ENCODE data around the gene UPK3BL1. TPM values are rescaled to one million over a fixed set of nuclear protein-coding genes. Genes with fewer than 3 reads are reported as not detected.
"Not testable (repeated sequence)": the region's sequence is repeated elsewhere in the genome, so short reads cannot be mapped to it uniquely, and the experiment has no call there.

The UPK3BL1 gene
- total RNA-seq, result 10 to 100 TPM; 20.5 to 21.7 TPM
- 10 to 100 TPM; 11.3 to 19.2 TPM for polyA plus RNA-seq (ENCODE audit: insufficient read length in 2 of 2)
- long read RNA-seq, donor 1, transcript UPK3BL1-201 (6 exons, 1,342 nt), result major isoform, 7 of 7 reads
- long read RNA-seq, donor 1, partial matches to known transcripts, result 0 of 7 reads
- long read RNA-seq, donor 1, other reads (novel, unspliced or antisense), result 0 of 7 reads
- long read RNA-seq, donor 2, partial matches to known transcripts, result 0 of 2 reads
- long read RNA-seq, donor 2, other reads (novel, unspliced or antisense), result 0 of 2 reads
- long read RNA-seq, donor 3, result 0 reads
- long read RNA-seq, donor 4, partial matches to known transcripts, result 0 of 4 reads
- long read RNA-seq, donor 4, other reads (novel, unspliced or antisense), result 0 of 4 reads

- not testable (repeated sequence) for H3K36me3 ChIP-seq (ENCODE audit: control insufficient read depth, insufficient read depth, low read length); H3K9me3 ChIP-seq (ENCODE audit: control insufficient read depth, insufficient read depth, low read length); H3K4me1 ChIP-seq (ENCODE audit: control insufficient read depth, insufficient read depth, low read length); H3K27ac ChIP-seq (ENCODE audit: low read depth, low read length); DNase-seq (ENCODE audit: low read depth in 4 of 6, low spot score in 6 of 6); H3K4me3 ChIP-seq (ENCODE audit: low read depth, low read length); H3K27me3 ChIP-seq (ENCODE audit: control insufficient read depth, insufficient read depth, low read length)
- WGBS (ENCODE audit: insufficient coverage), result no CpG with 5 or more reads among the region's 9 CpGs
These were observed at the start of gene UPK3BL1 for GRCh38 chr7:102642691-102643090. TSS of gene UPK3BL1 (minus strand) at chr7:102642791. CDS start at chr7:102642741, 50 bp downstream.

GRCh38 chr7:102690602-102691001, 48.0 kb upstream of the UPK3BL1 start:
- H3K27me3 ChIP-seq (ENCODE audit: control insufficient read depth, insufficient read depth, low read length), result not testable (repeated sequence)
- WGBS (ENCODE audit: insufficient coverage), result no CpG with 5 or more reads among the region's 6 CpGs

GRCh38 chr7:102689436-102690282, 47.1 kb upstream of the UPK3BL1 start:
- not testable (repeated sequence) for H3K4me1 ChIP-seq (ENCODE audit: control insufficient read depth, insufficient read depth, low read length); DNase-seq (ENCODE audit: low read depth in 4 of 6, low spot score in 6 of 6); H3K9me3 ChIP-seq (ENCODE audit: control insufficient read depth, insufficient read depth, low read length); H3K27ac ChIP-seq (ENCODE audit: low read depth, low read length); H3K27me3 ChIP-seq (ENCODE audit: control insufficient read depth, insufficient read depth, low read length); H3K4me3 ChIP-seq (ENCODE audit: low read depth, low read length); H3K36me3 ChIP-seq (ENCODE audit: control insufficient read depth, insufficient read depth, low read length)
- WGBS (ENCODE audit: insufficient coverage), result no CpG with 5 or more reads among the region's 74 CpGs

More at GRCh38 chr7:102690602-102691001, 48.0 kb upstream of the UPK3BL1 start:
- not testable (repeated sequence) for H3K9me3 ChIP-seq (ENCODE audit: control insufficient read depth, insufficient read depth, low read length); H3K4me3 ChIP-seq (ENCODE audit: low read depth, low read length); H3K4me1 ChIP-seq (ENCODE audit: control insufficient read depth, insufficient read depth, low read length); DNase-seq (ENCODE audit: low read depth in 4 of 6, low spot score in 6 of 6); H3K27ac ChIP-seq (ENCODE audit: low read depth, low read length); H3K36me3 ChIP-seq (ENCODE audit: control insufficient read depth, insufficient read depth, low read length)

GRCh38 chr7:102688299-102689036, 45.9 kb upstream of the UPK3BL1 start:
- H3K27ac ChIP-seq (ENCODE audit: low read depth, low read length); H3K36me3 ChIP-seq (ENCODE audit: control insufficient read depth, insufficient read depth, low read length); DNase-seq (ENCODE audit: low read depth in 4 of 6, low spot score in 6 of 6); H3K4me1 ChIP-seq (ENCODE audit: control insufficient read depth, insufficient read depth, low read length); H3K9me3 ChIP-seq (ENCODE audit: control insufficient read depth, insufficient read depth, low read length); H3K4me3 ChIP-seq (ENCODE audit: low read depth, low read length); H3K27me3 ChIP-seq (ENCODE audit: control insufficient read depth, insufficient read depth, low read length): not testable (repeated sequence)
- no CpG with 5 or more reads among the region's 37 CpGs for WGBS (ENCODE audit: insufficient coverage)

GRCh38 chr7:102682560-102682959, 40.0 kb upstream of the UPK3BL1 start:
- not testable (repeated sequence) for H3K27ac ChIP-seq (ENCODE audit: low read depth, low read length); H3K36me3 ChIP-seq (ENCODE audit: control insufficient read depth, insufficient read depth, low read length); H3K4me3 ChIP-seq (ENCODE audit: low read depth, low read length); DNase-seq (ENCODE audit: low read depth in 4 of 6, low spot score in 6 of 6); H3K4me1 ChIP-seq (ENCODE audit: control insufficient read depth, insufficient read depth, low read length); H3K27me3 ChIP-seq (ENCODE audit: control insufficient read depth, insufficient read depth, low read length); H3K9me3 ChIP-seq (ENCODE audit: control insufficient read depth, insufficient read depth, low read length)
- no CpG with 5 or more reads among the region's 5 CpGs for WGBS (ENCODE audit: insufficient coverage)

- H3K27me3 ChIP-seq (ENCODE audit: control insufficient read depth, insufficient read depth, low read length); H3K36me3 ChIP-seq (ENCODE audit: control insufficient read depth, insufficient read depth, low read length); H3K9me3 ChIP-seq (ENCODE audit: control insufficient read depth, insufficient read depth, low read length); DNase-seq (ENCODE audit: low read depth in 4 of 6, low spot score in 6 of 6); H3K4me3 ChIP-seq (ENCODE audit: low read depth, low read length); H3K27ac ChIP-seq (ENCODE audit: low read depth, low read length); H3K4me1 ChIP-seq (ENCODE audit: control insufficient read depth, insufficient read depth, low read length): not testable (repeated sequence)
- WGBS (ENCODE audit: insufficient coverage), result no CpG with 5 or more reads among the region's 5 CpGs
These were observed 38.2 kb upstream of the UPK3BL1 start for GRCh38 chr7:102680780-102681179.

GRCh38 chr7:102675545-102675944, 33.0 kb upstream of the UPK3BL1 start:
- not testable (repeated sequence) for H3K4me1 ChIP-seq (ENCODE audit: control insufficient read depth, insufficient read depth, low read length); H3K36me3 ChIP-seq (ENCODE audit: control insufficient read depth, insufficient read depth, low read length); H3K4me3 ChIP-seq (ENCODE audit: low read depth, low read length); H3K27ac ChIP-seq (ENCODE audit: low read depth, low read length); H3K27me3 ChIP-seq (ENCODE audit: control insufficient read depth, insufficient read depth, low read length); H3K9me3 ChIP-seq (ENCODE audit: control insufficient read depth, insufficient read depth, low read length); DNase-seq (ENCODE audit: low read depth in 4 of 6, low spot score in 6 of 6)
- WGBS (ENCODE audit: insufficient coverage), result no CpG with 5 or more reads among the region's 2 CpGs

- no CpG with 5 or more reads among the region's 9 CpGs for WGBS (ENCODE audit: insufficient coverage)
- H3K4me1 ChIP-seq (ENCODE audit: control insufficient read depth, insufficient read depth, low read length); H3K4me3 ChIP-seq (ENCODE audit: low read depth, low read length); H3K36me3 ChIP-seq (ENCODE audit: control insufficient read depth, insufficient read depth, low read length); H3K27me3 ChIP-seq (ENCODE audit: control insufficient read depth, insufficient read depth, low read length); H3K27ac ChIP-seq (ENCODE audit: low read depth, low read length); DNase-seq (ENCODE audit: low read depth in 4 of 6, low spot score in 6 of 6); H3K9me3 ChIP-seq (ENCODE audit: control insufficient read depth, insufficient read depth, low read length): not testable (repeated sequence)
These were observed 31.0 kb upstream of the UPK3BL1 start for GRCh38 chr7:102673447-102674067.

- not testable (repeated sequence) for H3K4me3 ChIP-seq (ENCODE audit: low read depth, low read length); H3K9me3 ChIP-seq (ENCODE audit: control insufficient read depth, insufficient read depth, low read length); H3K27ac ChIP-seq (ENCODE audit: low read depth, low read length)
These were observed 29.3 kb upstream of the UPK3BL1 start for GRCh38 chr7:102671956-102672307.

More at GRCh38 chr7:102671956-102672307, 29.3 kb upstream of the UPK3BL1 start:
- not testable (repeated sequence) for H3K27me3 ChIP-seq (ENCODE audit: control insufficient read depth, insufficient read depth, low read length); DNase-seq (ENCODE audit: low read depth in 4 of 6, low spot score in 6 of 6); H3K4me1 ChIP-seq (ENCODE audit: control insufficient read depth, insufficient read depth, low read length); H3K36me3 ChIP-seq (ENCODE audit: control insufficient read depth, insufficient read depth, low read length)
- WGBS (ENCODE audit: insufficient coverage), result no CpG with 5 or more reads among the region's 9 CpGs

Measured in spinal cord (tissue), 10 donors.